Kidney (tissue), 14 donors: ENCODE data around the gene BAK1. TPM values are rescaled to one million over a fixed set of nuclear protein-coding genes. Genes with fewer than 3 reads are reported as not detected.

Experiments
- DNase-seq, 5 donors: peaks; one replicate each; pipeline ENCODE4 v3.0.0-alpha.2; 2013 to 2020
- FAIRE-seq: peaks from 2 replicates; lab custom pipeline; 2012; peaks lifted over from hg19 to GRCh38; lab: Jason Lieb, UNC
- H3K27ac ChIP-seq, 2 donors: one replicate each; pipeline ENCODE4 v1.7.0; 2013; ENCODE audit warnings: low read depth in 2 of 2, low read length in 2 of 2, inconsistent platforms in 1 of 2
- H3K27me3 ChIP-seq: one replicate; pipeline ENCODE4 v1.7.1; 2013; ENCODE audit warnings: low read length, inconsistent platforms; ENCODE audit not compliant: control insufficient read depth, insufficient read depth
- H3K36me3 ChIP-seq, 3 donors: one replicate each; pipeline versions ENCODE4 v1.7.0 to v1.7.1; 2013; ENCODE audit warnings: low read length in 3 of 3, control low read depth in 1 of 3, inconsistent platforms in 1 of 3; ENCODE audit not compliant: insufficient read depth in 3 of 3, control insufficient read depth in 2 of 3
- H3K4me1 ChIP-seq, 3 donors: one replicate each; pipeline versions ENCODE4 v1.7.0 to v1.7.1; 2013; ENCODE audit warnings: low read length in 3 of 3, inconsistent platforms in 1 of 3, low read depth in 1 of 3; ENCODE audit not compliant: control insufficient read depth in 2 of 3, insufficient read depth in 2 of 3
- H3K4me3 ChIP-seq, 3 donors: one replicate each; pipeline versions ENCODE4 v1.7.0 to v1.8.1; 2013; ENCODE audit warnings: low read length in 3 of 3, control low read depth in 1 of 3, inconsistent platforms in 1 of 3
- H3K9ac ChIP-seq, 3 donors: one replicate each; pipeline versions ENCODE4 v1.7.0 to v1.7.1; 2013; ENCODE audit warnings: low read length in 3 of 3, control low read depth in 1 of 3, inconsistent platforms in 1 of 3
- H3K9me3 ChIP-seq, 3 donors: one replicate each; pipeline versions ENCODE4 v1.7.0 to v1.7.1; 2013; ENCODE audit warnings: low read length in 3 of 3, control low read depth in 1 of 3, inconsistent platforms in 1 of 3; ENCODE audit not compliant: control insufficient read depth in 2 of 3, insufficient read depth in 1 of 3
- intact Hi-C: fragments of 100-400 bp; cut with DNase I; formaldehyde crosslinking; loops from one replicate; pipeline ENCODE4 v1.11.1; 2022
- polyA plus RNA-seq: library from polyadenylated mRNA; stranded (reverse); fragments of 350-450 nt; fragmentation: Illumina TruSeq; extraction: RNeasy Lipid Tissue Mini Kit (QIAGEN cat#74804); gene quantifications from one replicate; pipeline ENCODE4 v1.2.3, GENCODE V29; 2014; ENCODE audit warnings: low read depth, low replicate concordance; ENCODE audit not compliant: insufficient read depth
- total RNA-seq: library from RNA; stranded (reverse); fragmentation: NEBNext Ultra II Directional; extraction: Animal tissue kit (Norgen Biotek cat#: 25700); gene quantifications from one replicate; pipeline ENCODE4 v1.2.1, GENCODE V29; 2021
- TF ChIP-seq, protein P1 (sequence below): IDR thresholded peaks from 3 replicates; pipeline ENCODE4 v1.5.1; 2012; ENCODE audit warnings: mild to moderate bottlenecking, moderate library complexity, borderline replicate concordance; ENCODE audit not compliant: insufficient read depth; ENCODE audit errors: extremely low read depth
- donor health status: control.
- donor health status: control.
- donor health status: control.
- donor health status: control.
- donor health status: control.
- donor health status: DM: yes; HTN: yes; CAD: no.
- donor health status: Normal renal cell carcinoma (clear cell type).

BAK1 gene
- total and polyA plus RNA-seq, 2 donors from 2014 or later, result 22.3 to 26.7 TPM

DNA sequence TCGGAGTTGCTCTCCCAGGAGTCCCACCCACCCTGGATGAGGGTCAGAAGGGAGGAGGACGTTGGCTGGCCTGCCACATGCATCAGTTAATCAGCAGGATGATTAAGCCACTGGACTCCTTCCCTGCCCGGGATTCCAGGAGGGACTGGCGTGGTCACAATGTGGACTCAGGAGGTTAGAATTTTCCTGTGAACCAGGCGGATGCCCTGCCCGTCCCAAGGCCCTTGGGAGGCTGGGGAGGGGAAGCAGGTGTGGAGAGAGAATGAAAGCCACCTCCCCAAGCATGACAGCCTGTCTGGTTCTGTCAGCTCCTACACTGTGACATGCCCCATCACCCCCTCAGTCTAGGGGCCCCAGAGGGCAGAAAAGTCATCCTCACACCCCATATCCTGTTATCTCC lies 29.5 kb upstream of the BAK1 start:
- H3K36me3 ChIP-seq, result no peaks in the 10 kb centered on the region
- no peaks in the 10 kb centered on the region for H3K9me3 ChIP-seq
- no peak overlapping the region for H3K27ac ChIP-seq
- H3K4me1 ChIP-seq, result no peaks in the 10 kb centered on the region
- no peaks in the 10 kb centered on the region for H3K27me3 ChIP-seq
- TF ChIP-seq, protein P1, sequence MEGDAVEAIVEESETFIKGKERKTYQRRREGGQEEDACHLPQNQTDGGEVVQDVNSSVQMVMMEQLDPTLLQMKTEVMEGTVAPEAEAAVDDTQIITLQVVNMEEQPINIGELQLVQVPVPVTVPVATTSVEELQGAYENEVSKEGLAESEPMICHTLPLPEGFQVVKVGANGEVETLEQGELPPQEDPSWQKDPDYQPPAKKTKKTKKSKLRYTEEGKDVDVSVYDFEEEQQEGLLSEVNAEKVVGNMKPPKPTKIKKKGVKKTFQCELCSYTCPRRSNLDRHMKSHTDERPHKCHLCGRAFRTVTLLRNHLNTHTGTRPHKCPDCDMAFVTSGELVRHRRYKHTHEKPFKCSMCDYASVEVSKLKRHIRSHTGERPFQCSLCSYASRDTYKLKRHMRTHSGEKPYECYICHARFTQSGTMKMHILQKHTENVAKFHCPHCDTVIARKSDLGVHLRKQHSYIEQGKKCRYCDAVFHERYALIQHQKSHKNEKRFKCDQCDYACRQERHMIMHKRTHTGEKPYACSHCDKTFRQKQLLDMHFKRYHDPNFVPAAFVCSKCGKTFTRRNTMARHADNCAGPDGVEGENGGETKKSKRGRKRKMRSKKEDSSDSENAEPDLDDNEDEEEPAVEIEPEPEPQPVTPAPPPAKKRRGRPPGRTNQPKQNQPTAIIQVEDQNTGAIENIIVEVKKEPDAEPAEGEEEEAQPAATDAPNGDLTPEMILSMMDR, result no peak
- no peak overlapping the region for H3K9ac ChIP-seq
- H3K4me3 ChIP-seq, result no peak overlapping the region
- intact Hi-C loops, result no loop called here
- peak in 1 of 5 donors; percentile 75 for DNase-seq
- FAIRE-seq, result no peak

DNA sequence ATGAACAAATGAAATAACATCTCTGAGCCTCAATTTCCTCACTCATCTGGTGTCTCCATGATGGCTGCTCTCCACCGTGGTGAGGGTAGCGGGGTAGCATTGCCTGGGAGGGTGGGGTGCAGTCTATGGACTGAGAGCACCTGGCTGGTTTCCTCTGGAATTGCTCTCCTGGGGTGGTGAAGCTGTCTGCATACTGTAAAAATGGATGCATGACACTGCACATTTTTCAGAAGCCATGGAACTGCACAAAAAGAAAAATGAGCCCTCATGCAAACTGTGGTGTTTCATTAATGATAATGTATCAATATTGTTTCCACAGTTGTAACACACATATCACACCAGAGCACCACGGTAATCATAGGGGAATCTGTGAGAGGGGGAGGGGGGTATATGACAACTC lies 28.9 kb upstream of the BAK1 start:
- TF ChIP-seq, protein P1, result no peak
- DNase-seq (peak in 1 of 5 donors; percentile 39), FAIRE-seq (no peak)
- intact Hi-C loops, result no loop called here
- no peaks in the 10 kb centered on the region for H3K27me3 ChIP-seq
- H3K4me1 ChIP-seq, result no peaks in the 10 kb centered on the region
- H3K9me3 ChIP-seq, result no peaks in the 10 kb centered on the region
- no peak overlapping the region for H3K9ac ChIP-seq
- H3K36me3 ChIP-seq, result no peaks in the 10 kb centered on the region
- H3K27ac ChIP-seq, result no peak overlapping the region
- H3K4me3 ChIP-seq, result no peak overlapping the region

DNA sequence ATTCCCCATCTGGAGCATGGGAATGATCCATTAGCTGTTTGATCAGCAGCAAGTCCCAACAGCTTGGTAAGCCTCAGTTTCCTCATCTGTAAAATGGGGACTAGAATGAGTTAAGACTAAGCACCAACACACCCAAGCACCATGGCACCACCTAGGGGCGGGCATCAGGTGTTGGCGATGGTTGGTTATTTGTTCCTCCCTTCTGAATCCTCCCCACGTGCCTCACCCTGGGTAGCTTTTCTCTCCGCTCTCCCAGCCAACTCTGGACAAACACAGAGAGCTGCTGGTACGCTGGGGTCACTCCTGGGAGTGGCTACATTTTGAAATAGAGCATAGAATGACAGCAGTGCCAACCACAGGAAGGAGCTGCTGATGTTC lies 27.7 kb upstream of the BAK1 start:
- Histone ChIP-seq H3K4me1 (no peaks in the 10 kb centered on the region), H3K9ac (peak overlapping the region in 1 of 3 donors; percentile 26), H3K27ac (no peak overlapping the region), H3K36me3 (no peaks in the 10 kb centered on the region), H3K27me3 (no peaks in the 10 kb centered on the region), H3K4me3 (no peak overlapping the region), H3K9me3 (no peaks in the 10 kb centered on the region)
- TF ChIP-seq, protein P1, result peak; percentile 28
- FAIRE-seq (no peak), DNase-seq (peak in 1 of 5 donors; percentile 44)
- intact Hi-C loops, result no loop called here
